ENCODE measurements around the gene MT1F.

GRCh38 chr16:56614549-56614991 lies 43.2 kb upstream of the MT1F start:
- TF ChIP-seq CTCF (IDR thresholded peaks at IDR 0.05; ENCODE audit: insufficient read depth, low read length, poor library complexity, severe bottlenecking): no peak
- no peak for TF ChIP-seq EZH2phosphoT487 (conservative IDR thresholded peaks at IDR 0.05; ENCODE audit: low read length)
